Right lobe of liver (tissue), 6 donors: ENCODE measurements around the gene ACSM2A. TPM values are rescaled to one million over a fixed set of nuclear protein-coding genes. Genes with fewer than 3 reads are reported as not detected.
A peak's percentile ranks its signal among the peaks of the same experiment; 100 is the strongest.
"Not testable (repeated sequence)": the region's sequence is repeated elsewhere in the genome, so short reads cannot be mapped to it uniquely, and the experiment has no call there.

ENCODE experiments used
- ATAC-seq, 4 donors: fragments of 200-7000 bp; cut with Tn5 transposase; one replicate each; pipeline ENCODE4 v1.9.1; 2020; ENCODE audit warnings: mild to moderate bottlenecking in 4 of 4, moderate library complexity in 4 of 4
- DNase-seq, 3 donors: peaks; one replicate each; pipeline ENCODE4 v3.0.0-alpha.2; 2020
- H3K27ac ChIP-seq, 3 donors: fragments of 200-600 bp; one replicate each; pipeline ENCODE4 v1.8.0; 2022
- H3K27me3 ChIP-seq, 2 donors: fragments of 200-600 bp; one replicate each; pipeline ENCODE4 v1.8.0; 2022
- H3K36me3 ChIP-seq, 4 donors: fragments of 200-600 bp; sonication (generic) in 1 of 4; one replicate each; pipeline versions ENCODE4 v1.5.1 to v1.8.0; 2017 to 2022; ENCODE audit warnings: control low read depth in 1 of 4
- H3K4me1 ChIP-seq, 4 donors: fragments of 200-600 bp; sonication (generic) in 1 of 4; one replicate each; pipeline versions ENCODE4 v1.5.1 to v1.8.0; 2017 to 2022; ENCODE audit warnings: control low read depth in 1 of 4
- H3K4me3 ChIP-seq, 3 donors: fragments of 200-600 bp; one replicate each; pipeline ENCODE4 v1.8.0; 2022
- H3K9me3 ChIP-seq, 4 donors: fragments of 200-600 bp; sonication (generic) in 1 of 4; one replicate each; pipeline versions ENCODE4 v1.5.1 to v1.8.0; 2017 to 2022; ENCODE audit warnings: control low read depth in 1 of 4
- POLR2A ChIP-seq: fragments of 450-650 bp; IDR thresholded peaks from one replicate; pipeline ENCODE4 v1.6.1; 2017; ENCODE audit warnings: antibody characterized with exemption, mild to moderate bottlenecking
- WGBS: methylation state at CpG from one replicate; pipeline ENCODE4 v1.1.6; 2018; ENCODE audit warnings: low coverage, low lambda C conversion rate; ENCODE audit not compliant: insufficient coverage; ENCODE audit errors: missing lambda C conversion rate; 5-methylcytosine and 5-hydroxymethylcytosine counted together
- intact Hi-C, 2 donors: fragments of 100-400 bp; cut with DNase I; formaldehyde crosslinking; loops; one replicate each; pipeline versions ENCODE4 v1.11.2 to v1.14.1; 2022
- total RNA-seq, 6 experiments: library from RNA; depleted of rRNA in 2 of 6; stranded (reverse); fragments of >200 nt in 2 of 6; fragmentation: NEBNext Ultra II Directional in 3 of 6; extraction: Animal tissue kit (Norgen Biotek cat#: 25700) in 3 of 6; gene quantifications; one replicate each; pipeline versions ENCODE4 v1.1.0 to v1.2.4, GENCODE V29; 2016 to 2023
- TF ChIP-seq, protein P1 (sequence below), 4 donors: fragments of 200-600 bp in 3 of 4; fragments of 450-650 bp in 1 of 4; IDR thresholded peaks; one replicate each; pipeline versions ENCODE4 v1.5.1 to v1.8.0; 2016 to 2022; ENCODE audit warnings: antibody characterized with exemption in 4 of 4, mild to moderate bottlenecking in 2 of 4
- donor health status: DM: no; HTN: yes; CAD: no.
- donor health status: DM: no; HTN: no; CAD: no.
- donor health status: DM: no; HTN: no; CAD: no.
- donor health status: DM: no; HTN: yes; CAD: no.
- donor health status: DM: no; HTN: yes; CAD: no.

ACSM2A gene
- total RNA-seq, 6 experiments from 2014 or later, result 120 to 532 (median 241) TPM

DNA sequence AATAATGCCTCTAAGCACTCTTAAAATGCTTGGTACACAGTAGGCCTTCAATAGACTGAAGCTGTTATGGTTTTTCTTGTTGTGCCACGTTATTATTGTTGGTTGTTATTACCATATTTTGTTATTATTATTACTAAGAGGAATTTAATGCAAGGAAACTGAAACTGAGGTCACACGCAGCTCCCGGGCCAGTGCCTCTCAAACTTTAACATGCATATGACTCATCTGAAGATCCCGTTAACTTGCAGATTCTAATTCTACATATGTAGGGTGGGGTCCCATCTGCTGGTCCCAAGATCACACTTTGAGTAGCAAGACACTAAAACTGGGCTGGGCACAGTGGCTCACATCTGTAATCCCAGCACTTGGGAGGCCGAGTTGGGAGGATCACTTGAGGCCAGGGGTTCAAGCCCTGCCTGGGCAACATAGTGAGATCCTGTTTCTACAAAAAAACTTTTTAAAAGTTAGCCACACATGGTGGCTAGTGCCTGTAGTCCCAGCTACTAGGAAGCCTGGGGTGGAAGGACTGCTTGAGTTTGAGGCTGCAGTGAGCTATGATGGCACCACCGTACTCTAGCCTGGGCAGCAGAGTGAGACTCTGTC, 41.1 kb upstream of the ACSM2A start:
- 29% methylated on average over 6 of the region's 6 CpGs for WGBS
- H3K27ac ChIP-seq, result peak overlapping the region; percentile 75 to 98 (median 83)

DNA sequence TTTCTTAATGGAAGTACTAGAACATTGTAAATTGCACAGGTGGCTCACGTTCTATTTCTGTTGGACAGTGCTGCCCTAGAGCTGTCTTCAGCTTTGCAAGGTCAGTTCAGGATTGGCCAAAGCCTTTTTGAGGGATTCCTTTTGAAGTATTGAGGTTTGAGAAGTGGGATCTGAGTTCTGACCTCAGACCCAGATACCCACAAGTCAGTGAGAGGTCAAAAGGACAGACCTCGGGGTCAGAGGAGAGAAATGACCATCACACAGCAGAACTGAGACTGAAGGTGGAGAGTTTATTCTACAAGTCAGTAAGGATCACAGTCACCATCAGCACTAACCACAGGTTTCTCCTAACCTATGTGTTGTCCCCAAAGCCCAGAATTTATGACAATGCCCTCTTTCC, 40.3 kb upstream of the ACSM2A start:
- ATAC-seq, result peak; percentile 6 to 26 (median 10)
- WGBS, result 20% methylated on average over 2 of the region's 2 CpGs
- Histone ChIP-seq H3K9me3 (no peaks in the 10 kb centered on the region), H3K4me3 (peak overlapping the region in 1 of 3 donors; percentile 52), H3K4me1 (peaks cover 0 to 20% (median 4%) of the 10 kb centered on the region in 4 donors), H3K36me3 (no peaks in the 10 kb centered on the region), H3K27ac (peak overlapping the region in 2 of 3 donors; percentile 75 to 98), H3K27me3 (no peaks in the 10 kb centered on the region)
- no peak for DNase-seq
- no peak for TF ChIP-seq POLR2A
- TF ChIP-seq, protein P1, sequence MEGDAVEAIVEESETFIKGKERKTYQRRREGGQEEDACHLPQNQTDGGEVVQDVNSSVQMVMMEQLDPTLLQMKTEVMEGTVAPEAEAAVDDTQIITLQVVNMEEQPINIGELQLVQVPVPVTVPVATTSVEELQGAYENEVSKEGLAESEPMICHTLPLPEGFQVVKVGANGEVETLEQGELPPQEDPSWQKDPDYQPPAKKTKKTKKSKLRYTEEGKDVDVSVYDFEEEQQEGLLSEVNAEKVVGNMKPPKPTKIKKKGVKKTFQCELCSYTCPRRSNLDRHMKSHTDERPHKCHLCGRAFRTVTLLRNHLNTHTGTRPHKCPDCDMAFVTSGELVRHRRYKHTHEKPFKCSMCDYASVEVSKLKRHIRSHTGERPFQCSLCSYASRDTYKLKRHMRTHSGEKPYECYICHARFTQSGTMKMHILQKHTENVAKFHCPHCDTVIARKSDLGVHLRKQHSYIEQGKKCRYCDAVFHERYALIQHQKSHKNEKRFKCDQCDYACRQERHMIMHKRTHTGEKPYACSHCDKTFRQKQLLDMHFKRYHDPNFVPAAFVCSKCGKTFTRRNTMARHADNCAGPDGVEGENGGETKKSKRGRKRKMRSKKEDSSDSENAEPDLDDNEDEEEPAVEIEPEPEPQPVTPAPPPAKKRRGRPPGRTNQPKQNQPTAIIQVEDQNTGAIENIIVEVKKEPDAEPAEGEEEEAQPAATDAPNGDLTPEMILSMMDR (IDR thresholded peaks at IDR 0.05), result no peak
- intact Hi-C loops, result no loop called here

More for the DNA sequence above, 41.1 kb upstream of the ACSM2A start:
- peak; percentile 12 to 71 (median 34) for ATAC-seq
- TF ChIP-seq POLR2A, result no peak
- TF ChIP-seq, protein P1 (IDR thresholded peaks at IDR 0.05), result no peak
- Histone ChIP-seq H3K4me1 (peaks cover 0 to 20% (median 4%) of the 10 kb centered on the region in 4 donors), H3K27me3 (no peaks in the 10 kb centered on the region), H3K4me3 (peak overlapping the region; percentile 29 to 55 (median 52)), H3K9me3 (no peaks in the 10 kb centered on the region), H3K36me3 (no peaks in the 10 kb centered on the region)
- no peak for DNase-seq
- intact Hi-C loops, result no loop called here

DNA sequence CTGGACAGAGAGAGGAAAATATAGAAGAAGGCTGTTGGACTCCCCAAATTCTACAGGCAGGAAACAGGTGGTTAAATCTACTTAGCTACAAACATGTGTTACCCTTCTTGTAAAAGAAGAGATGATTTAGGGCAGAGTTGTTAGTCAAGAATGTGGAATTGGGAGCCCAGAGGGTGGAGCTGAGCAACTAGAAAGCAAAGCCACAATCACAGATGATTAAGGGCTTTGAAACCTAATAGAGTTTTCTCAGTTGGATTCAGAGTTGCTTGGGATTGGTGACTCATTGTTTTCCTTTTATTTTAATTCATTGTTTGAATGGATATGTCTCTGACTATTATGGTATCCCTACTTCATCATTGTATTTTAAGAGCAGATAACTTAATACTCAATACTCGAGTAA, 35.8 kb upstream of the ACSM2A start:
- 93% methylated on average over 1 of the region's 1 CpG for WGBS
- no peak overlapping the region for H3K4me3 ChIP-seq
- no peak for ATAC-seq
- TF ChIP-seq, protein P1 (IDR thresholded peaks at IDR 0.05), result no peak
- TF ChIP-seq POLR2A, result no peak
- no peaks in the 10 kb centered on the region for H3K36me3 ChIP-seq
- peak overlapping the region in 1 of 3 donors; percentile 6 for H3K27ac ChIP-seq
- H3K27me3 ChIP-seq, result no peaks in the 10 kb centered on the region
- peaks cover 0 to 16% (median 4%) of the 10 kb centered on the region in 4 donors for H3K4me1 ChIP-seq
- no peaks in the 10 kb centered on the region for H3K9me3 ChIP-seq
- intact Hi-C loops, result no loop called here
- no peak for DNase-seq

GRCh38 chr16:20419093-20419492, 32.2 kb upstream of the ACSM2A start:
- H3K27ac ChIP-seq, H3K36me3 ChIP-seq, H3K9me3 ChIP-seq, H3K4me3 ChIP-seq, intact Hi-C loops, ATAC-seq, H3K27me3 ChIP-seq, DNase-seq: not testable (repeated sequence)
- WGBS, result 80% methylated on average over 4 of the region's 8 CpGs
- H3K4me1 ChIP-seq, result peaks cover 0 to 14% (median 7%) of the 10 kb centered on the region in 4 donors

DNA sequence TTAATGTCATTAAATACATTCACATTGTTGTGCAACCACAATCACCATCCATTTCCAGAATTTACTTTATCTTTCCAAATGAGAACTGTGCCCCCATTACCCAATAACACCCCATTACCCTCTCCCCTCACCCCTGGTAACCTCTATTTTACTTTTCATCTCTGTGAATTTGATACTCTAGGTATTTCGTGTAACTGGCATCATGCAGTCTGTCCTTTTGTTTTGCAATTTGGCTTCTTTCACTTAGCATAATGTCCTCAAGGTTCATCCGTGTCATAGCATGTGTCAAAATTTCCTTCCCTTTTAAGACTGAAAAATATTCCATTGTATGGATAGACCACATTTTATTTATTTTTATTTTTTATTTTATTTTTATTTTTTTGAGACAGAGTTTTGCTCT, 29.6 kb upstream of the ACSM2A start:
- H3K9me3 ChIP-seq, H3K4me3 ChIP-seq, H3K27me3 ChIP-seq, H3K36me3 ChIP-seq, DNase-seq, ATAC-seq, intact Hi-C loops: not testable (repeated sequence)
- H3K27ac ChIP-seq, result peak overlapping the region in 2 of 3 donors; percentile 78 to 86
- H3K4me1 ChIP-seq, result peaks cover 0 to 36% (median 12%) of the 10 kb centered on the region in 4 donors
- WGBS, result 12% methylated on average over 2 of the region's 2 CpGs

DNA sequence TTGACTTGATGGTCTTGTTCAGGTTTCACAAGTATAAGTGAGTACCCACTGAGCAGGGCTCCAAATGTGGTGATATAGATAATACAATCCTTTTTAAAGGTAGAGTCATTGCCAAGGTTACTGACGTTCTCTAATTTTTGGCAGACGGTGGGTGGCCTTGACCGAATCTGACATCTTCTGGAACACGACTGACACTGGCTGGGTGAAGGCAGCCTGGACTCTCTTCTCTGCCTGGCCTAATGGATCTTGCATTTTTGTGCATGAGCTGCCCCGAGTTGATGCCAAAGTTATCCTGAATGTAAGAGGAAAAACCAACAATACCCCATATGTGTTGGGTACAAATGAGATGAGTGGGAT, 27.6 kb upstream of the ACSM2A start:
- Histone ChIP-seq H3K4me1 (peaks cover 0 to 45% (median 12%) of the 10 kb centered on the region in 4 donors), H3K27ac (peak overlapping the region in 2 of 3 donors; percentile 78 to 86)
- H3K9me3 ChIP-seq, intact Hi-C loops, H3K36me3 ChIP-seq, H3K27me3 ChIP-seq, H3K4me3 ChIP-seq: not testable (repeated sequence)
- DNase-seq (peak in 1 of 3 donors; percentile 80), ATAC-seq (peak; percentile 53 to 68 (median 64))
- 27% methylated on average over 4 of the region's 5 CpGs for WGBS
